ENCODE data around the gene SPAG4.

Gene SPAG4

DNA sequence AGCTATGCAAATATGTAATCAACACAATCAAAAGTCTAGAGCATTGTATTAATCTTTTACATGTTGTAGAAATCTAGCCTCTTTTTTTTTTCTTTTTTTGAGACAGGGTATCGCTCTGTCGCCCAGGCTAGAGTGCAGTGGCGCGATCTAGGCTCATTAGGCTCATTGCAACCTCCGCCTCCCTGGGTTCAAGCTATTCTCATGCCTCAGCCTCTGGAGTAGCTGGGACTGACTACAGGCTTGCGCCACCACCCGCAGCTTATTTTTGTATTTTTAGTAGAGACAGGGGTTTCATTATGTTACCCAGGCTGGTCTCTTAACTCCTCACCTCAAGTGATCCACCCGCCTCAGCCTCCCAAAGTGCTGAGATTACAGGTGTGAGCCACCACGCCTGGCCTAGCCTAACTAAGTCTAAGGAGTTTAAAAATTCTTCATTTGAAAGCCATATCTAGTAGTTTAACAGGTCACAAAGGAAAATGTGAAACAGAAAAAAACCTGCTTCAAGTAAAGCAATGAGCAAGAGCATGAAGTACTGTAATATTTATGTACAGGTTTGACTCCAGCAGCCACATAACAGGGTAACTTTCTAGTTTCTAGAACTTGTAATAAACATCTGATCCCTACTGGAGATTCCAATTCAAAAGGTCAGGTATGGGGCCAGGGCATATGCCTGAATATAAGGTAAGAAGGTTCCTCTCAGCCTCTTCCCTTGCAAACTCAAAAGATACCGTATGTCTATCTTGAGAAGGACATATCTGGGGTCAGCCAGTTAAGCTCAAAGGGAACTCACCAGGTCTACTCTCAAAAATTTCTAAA lies 44.7 kb downstream of the SPAG4 start:
- no peak for DNase-seq (ENCODE audit: low spot score)

- DNase-seq (ENCODE audit: low spot score), result no peak
Measured at GRCh38 chr20:35661053-35661452, 45.4 kb downstream of the SPAG4 start.

- no peak for DNase-seq (ENCODE audit: low spot score)
Measured at GRCh38 chr20:35661908-35662307, 46.3 kb downstream of the SPAG4 start.

DNA sequence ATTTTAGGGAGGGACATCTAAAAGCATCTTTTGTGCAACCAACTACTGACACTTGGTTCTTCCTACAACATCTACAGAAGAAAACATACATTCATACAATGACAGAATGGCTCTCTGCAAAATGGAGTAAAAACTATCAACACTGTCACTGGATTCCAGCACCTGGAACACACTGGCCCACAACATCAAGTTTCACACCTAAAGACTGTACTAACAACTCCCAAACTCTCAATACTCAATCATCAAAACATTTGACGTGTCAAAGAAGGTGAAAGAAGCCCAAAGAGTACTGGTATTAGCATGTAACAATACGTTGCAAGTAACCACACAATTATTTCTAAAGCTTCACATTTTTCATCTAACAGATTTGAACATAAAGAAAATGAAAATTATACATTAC lies 46.9 kb downstream of the SPAG4 start:
- no peak for DNase-seq (ENCODE audit: low spot score)

DNA sequence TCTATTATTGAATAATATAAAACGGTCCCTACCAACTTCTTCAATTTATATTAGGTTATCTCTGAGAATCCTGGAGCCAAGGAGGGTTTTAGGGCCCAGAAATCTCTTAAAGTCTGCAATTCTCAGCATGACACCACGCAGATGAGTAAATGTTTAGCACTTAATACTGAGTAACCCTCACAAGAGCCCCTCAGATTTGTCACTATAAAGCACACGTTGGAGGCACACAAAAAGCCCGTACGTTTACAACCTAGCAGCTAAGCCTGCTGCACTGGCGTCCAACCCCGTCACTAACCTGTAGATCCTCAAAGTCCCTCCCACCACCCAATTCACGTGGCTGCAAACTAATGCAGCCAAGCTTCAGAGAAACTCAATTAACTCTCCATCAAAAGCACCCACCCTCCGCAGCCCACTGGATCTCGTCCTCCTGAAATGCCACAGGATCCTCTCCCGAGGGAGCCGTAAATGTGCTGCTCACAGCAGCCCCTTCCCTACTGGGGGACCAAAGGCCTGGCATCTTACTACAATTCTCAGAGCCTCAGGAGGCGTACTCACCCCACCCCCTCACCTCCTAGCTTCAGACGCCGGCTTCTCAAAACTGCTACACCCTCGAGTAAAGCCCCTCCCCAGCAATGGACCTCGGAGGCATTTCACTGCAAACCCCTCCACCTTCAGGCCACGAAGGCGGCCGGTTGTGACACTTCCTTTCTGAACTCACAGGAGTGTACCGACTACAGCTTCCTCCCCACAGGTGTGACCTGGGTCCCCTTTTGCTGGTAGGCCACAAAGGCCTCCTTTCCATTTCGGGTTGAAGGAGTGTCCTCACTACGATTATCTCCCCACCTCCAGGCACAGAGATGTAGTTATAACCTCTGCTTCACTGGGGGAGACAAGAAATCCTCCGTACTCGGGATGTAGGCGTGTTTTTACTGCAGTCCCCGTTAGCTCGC lies 48.2 kb downstream of the SPAG4 start:
- peak; percentile 56 for DNase-seq (ENCODE audit: low spot score)

DNA sequence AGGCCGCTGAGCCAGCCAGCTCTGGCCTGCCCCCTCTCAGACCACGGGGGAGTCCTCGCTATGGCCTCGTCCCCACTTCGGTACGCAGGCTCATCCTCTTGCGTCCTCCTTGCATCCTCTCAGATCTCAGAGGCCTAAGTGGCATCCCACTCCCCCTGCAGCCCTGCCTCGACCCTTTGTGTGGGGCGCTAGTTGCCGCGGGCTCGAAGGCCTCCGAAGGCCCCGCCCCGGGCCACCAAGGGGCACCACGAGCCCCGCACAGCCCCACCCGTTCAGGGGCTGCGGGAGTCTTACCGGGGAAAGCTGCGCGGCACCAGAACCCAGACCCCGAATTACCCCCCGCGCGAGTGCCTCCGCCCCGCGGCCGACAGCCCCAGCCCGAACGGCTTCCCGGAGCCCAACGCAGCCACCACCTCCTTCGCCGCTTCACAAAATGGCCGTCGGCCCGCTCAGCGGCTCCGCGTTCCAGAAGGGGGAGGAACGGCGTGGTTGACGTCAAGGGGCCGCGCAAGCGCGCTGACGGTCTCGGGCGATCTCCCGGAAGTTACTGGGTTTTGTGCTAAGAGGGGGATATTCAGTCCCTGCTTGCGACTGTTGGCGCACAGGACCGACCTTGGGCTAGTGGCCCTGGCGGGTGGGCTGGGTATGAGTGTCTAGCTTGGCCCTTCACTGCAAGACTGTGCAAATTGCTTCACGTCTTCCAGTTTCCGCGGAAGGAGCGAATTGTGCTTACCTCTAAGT lies 49.0 kb downstream of the SPAG4 start, which contains the start of the genes CPNE1 and RBM12:
Gene CPNE1 (minus strand): TSS at position 435 of the 741 bp plus-strand sequence. CDS start 31,977 bp downstream, outside the sequence.
Gene RBM12 (minus strand): TSS at position 435 of the 741 bp plus-strand sequence. CDS start 9,578 bp downstream, outside the sequence.
- DNase-seq (ENCODE audit: low spot score), result peak; percentile 99

- DNase-seq (ENCODE audit: low spot score), result no peak
Measured at GRCh38 chr20:35665949-35666288, 50.3 kb downstream of the SPAG4 start.

DNA sequence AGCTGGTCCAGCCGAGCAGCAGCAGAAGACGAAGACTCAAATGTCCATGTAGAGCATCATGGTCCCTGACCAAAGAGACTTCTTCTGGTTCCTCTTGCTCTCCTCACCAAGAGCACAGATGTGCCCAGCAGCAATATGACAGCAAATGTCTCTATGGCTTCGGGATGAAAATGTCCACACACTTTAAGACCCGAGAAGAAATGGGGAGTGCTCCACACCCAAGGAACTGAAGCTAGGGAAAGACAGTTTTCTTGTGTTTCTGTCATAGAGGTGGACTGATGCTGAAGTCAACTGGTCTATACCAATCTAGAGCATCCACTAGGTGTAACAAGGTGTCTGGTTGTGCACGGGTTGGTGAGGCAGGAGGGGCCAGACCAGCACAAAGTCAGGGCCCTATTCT lies 53.6 kb downstream of the SPAG4 start:
- DNase-seq (ENCODE audit: low spot score), result no peak

DNA sequence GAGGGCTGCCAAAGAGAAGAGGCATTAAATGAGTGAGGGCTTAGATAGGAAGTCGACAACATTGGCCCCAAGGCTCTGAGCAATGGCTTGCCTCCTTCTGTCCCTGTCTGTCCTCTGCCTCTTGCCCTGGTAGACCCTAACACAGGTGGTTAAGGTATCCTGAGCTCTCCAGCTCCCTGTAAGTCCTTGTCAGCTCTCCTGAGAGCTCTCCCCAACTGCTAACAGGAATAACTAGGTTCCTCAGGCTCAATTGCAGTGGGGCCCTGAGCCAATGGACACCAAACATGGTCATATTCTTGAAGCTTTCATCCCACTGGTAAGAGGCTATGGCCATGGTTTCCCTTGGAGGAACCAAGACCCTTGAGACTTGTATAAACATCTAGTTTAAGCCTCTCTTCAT lies 54.1 kb downstream of the SPAG4 start:
- no peak for DNase-seq (ENCODE audit: low spot score)

Data from HuH-7 (cell line).